GM11168 (cell line): ENCODE data around the gene SLC35C1.
"Not testable (repeated sequence)": the region's sequence is repeated elsewhere in the genome, so short reads cannot be mapped to it uniquely, and the experiment has no call there.

Experiments
- in situ Hi-C: fragments of 300-500 bp; cut with MboI; formaldehyde crosslinking; loops from one replicate; pipeline ENCODE4 v1.12.0; 2022; ENCODE audit warnings: low sequenced_read_pairs; ENCODE audit not compliant: unreplicated experiment

Gene SLC35C1

DNA sequence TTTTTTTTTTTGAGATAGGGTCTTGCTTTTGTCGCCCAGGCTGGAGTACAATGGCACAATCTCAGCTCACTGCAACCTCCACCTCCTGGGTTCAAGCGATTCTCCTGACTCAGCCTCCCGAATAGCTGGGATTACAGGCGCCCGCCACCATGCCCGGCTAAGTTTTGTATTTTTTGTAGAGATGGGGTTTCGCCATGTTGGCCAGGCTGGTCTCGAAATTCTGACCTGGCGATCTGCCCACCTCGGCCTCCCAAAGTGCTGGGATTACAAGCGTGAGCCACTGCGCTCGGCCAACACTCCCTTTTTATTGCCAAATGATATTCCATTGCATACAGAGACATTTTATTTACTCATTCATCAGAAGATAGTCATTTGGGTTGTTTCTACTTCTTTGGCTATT lies 35.3 kb downstream of the SLC35C1 start:
- in situ Hi-C loops: not testable (repeated sequence)

DNA sequence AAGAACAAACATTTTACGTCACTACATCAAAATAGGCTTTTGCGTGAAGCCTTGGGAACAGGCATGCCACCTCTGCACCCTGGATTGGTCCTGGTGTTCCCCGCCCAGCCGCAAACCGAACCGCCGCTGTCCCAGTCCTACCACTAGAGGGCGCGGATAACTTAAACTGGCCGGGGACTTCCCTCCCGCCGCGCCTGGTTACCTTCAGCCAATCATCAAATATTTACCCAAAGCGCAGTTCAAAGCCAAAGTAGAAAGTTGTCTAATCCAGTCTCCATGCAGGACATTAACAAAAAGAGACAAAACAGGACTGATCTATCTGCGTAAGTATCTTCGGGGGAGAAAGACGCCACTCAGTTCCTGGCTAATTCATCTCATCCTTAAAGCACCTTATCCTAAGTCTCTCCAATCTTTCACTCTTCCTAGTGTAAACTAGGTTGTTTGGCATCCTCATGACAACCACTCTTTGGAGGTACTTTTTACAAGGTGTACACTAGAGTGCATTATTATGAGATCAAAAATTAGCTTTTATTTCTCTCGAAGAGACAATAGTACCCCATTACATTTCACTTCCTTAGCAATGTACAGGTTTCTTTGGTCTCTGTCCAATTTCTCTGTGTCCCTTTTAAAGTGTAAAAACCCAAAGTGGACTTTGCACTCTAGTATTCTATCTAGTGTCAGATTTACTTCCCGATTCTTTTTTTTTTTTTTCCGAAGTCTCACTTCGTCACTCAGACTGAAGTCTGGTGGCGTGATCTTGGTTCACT lies 38.4 kb downstream of the SLC35C1 start:
- in situ Hi-C loops: no loop called here

- in situ Hi-C loops: no loop called here
These were observed 40.1 kb downstream of the SLC35C1 start for GRCh38 chr11:45844822-45845578.

DNA sequence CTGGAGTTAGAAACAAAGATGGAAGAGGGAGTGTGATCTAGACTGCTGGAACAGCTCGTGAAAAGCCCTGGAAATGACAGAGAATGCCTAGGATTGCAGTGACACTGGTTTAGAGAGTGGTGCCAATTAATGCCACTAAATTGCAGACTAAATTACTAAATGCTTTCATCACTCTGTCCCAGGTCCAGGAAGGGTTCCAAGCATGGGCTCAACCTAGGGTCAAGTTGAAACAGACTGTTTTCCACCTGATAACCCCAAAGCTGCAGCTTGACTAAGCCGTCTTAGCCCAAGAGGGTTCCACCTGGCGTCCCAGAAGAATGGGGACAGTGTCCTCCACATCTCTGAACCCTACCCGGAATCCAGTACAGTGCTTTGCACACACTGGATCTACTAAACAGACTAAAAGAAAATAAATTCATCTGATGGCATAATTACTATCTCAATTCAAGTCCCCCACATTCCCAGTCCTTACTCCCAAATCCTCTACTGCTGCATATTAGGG lies 41.3 kb downstream of the SLC35C1 start:
- in situ Hi-C loops: no loop called here

DNA sequence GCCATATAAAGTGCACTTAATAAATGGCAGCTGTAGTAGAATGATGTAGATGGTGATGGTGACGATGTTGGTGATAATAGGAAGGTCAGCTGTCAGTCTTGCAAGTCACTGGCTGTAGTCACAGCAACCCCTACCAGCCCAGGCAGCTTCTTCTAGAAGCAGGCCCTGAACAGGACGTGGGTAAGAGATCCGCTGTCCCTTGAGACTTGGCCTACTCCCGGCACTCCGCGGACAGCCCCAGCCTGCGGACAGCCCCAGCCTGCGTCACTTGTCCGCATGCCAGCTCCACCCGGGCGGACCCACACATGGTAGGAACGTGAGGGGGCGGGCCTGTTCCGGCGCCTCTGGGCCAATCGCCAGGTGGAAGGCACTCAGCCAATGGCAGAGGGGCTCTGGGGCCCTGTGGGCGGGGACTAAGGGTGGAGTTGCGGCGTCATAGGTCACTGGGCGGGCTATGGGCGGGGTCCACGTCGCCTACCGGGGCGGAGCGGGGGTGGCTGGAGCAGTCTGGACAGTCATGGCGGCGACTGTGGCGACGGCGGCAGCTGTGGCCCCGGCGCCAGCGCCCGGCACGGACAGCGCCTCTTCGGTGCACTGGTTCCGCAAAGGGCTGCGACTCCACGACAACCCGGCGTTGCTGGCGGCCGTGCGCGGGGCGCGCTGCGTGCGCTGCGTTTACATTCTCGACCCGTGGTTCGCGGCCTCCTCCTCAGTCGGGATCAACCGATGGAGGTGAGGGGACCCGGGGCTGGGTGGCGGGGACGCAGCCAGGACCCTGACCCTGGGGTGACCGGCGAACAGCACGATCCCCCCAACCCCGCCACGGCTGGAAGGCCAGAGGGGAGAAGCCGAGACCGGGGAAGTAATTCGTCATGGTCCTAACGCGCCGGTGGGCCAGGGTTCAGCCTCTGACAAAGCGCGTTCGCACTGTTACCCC lies 42.3 kb downstream of the SLC35C1 start, which contains the start of gene CRY2:
TSS of gene CRY2 (plus strand) at position 502 of the 937 bp plus-strand sequence. CDS start at position 518, 16 bp downstream.
- in situ Hi-C loops: no loop called here

DNA sequence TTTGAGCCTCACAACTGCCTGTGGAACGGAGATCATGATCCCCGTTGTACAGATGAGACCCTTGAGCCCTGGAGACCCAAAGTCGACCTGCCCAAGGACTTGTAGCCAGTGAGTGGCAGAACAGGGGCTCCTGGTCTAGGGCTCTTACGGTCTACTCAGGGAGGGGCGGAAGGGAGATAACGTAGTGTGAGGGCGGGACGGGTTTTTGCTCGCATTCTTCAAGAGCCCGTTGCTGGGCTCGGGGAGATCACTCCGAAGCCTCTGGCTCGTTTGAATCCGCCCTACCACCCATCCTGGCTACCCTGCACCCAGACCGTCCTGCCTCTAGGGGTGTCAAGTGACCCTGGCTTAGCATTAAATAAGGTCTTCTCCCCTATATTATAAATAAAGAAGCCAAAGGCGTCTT lies 43.0 kb downstream of the SLC35C1 start:
- in situ Hi-C loops: no loop called here

GRCh38 chr11:45848654-45849081 lies 43.7 kb downstream of the SLC35C1 start:
- in situ Hi-C loops: no loop called here

DNA sequence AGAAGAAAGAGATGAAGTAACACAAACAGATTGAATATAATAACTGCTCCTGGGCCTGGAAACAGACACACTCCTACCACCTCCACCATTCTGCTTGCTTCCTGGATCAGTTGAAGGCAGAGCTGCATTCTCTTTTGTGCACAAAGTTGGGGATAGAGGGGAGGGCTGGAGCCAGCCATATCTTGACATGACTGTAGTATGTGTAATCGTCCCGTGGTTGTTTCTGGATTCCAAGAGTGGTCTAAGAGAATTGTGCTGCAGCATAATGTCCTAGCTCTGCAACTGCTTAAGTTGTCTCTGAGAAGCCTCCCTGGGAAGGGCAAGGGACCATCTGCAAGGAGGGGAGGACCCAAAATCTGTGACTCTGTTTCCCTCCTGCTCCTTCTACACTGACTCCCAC lies 45.5 kb downstream of the SLC35C1 start:
- in situ Hi-C loops: no loop called here

- in situ Hi-C loops: no loop called here
These were observed 46.3 kb downstream of the SLC35C1 start for GRCh38 chr11:45851228-45851627.

- in situ Hi-C loops: no loop called here
These were observed 47.2 kb downstream of the SLC35C1 start for GRCh38 chr11:45852018-45852711.

DNA sequence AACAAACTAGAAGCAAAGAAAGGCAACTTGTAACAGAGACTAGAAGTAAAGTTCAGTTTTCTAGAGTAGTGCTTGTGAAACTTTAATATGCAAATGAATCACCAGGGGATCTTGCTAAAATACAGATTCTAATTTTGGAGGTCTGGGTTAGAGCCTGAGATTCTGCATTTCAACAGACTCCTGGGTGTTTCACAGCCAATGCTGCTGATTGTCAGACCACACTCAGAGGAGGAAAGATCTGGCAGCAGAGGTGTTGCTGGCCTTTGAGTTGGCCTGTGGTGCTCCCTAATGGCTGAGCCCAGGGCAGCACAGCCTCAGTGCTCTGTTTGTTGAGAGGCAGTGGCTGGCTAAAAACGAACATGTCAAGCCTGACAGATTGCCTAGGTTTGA lies 47.8 kb downstream of the SLC35C1 start:
- in situ Hi-C loops: no loop called here

GRCh38 chr11:45853332-45854219 lies 48.6 kb downstream of the SLC35C1 start:
- in situ Hi-C loops: no loop called here

DNA sequence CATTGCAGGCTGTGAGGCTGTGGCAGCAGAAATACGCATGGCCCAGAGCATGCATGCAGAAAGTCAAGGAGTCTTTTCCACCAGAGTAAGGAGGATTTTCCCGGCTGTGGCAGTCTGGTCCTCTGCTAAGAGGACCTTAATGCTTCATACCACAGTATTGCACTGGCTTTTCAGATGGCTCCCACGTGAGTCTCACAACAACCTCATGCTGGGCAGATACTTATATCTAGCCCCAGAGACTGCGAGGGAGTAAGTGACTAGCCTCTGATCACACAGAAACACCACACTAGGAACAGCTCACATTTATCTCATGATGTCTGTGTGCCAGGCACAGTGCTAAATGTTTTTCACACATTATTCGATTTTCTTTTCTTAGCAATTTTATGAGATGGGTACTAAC lies 50.4 kb downstream of the SLC35C1 start:
- in situ Hi-C loops: no loop called here

DNA sequence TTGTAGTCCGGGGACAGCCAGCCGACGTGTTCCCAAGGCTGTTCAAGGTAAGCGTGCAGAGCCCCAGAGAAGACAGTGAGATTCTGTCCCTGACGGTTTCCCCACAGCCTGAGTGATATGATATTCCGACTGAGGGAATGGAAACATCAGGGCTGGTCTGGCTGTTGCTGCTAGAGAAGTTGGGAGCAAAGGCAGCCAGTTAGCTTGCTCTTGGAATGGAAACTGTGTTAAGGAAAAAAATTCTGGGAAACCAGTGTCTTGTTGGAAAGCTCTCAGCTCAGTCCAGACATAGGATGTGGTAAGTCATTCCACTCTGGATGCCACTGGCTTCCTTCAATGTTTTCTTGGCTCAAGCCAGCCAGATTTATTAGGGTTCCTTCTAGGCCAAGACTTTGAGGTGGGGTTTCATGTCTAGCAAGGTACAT lies 51.1 kb downstream of the SLC35C1 start:
- in situ Hi-C loops: no loop called here

- in situ Hi-C loops: no loop called here
These were observed 53.1 kb downstream of the SLC35C1 start for GRCh38 chr11:45857961-45858474.

DNA sequence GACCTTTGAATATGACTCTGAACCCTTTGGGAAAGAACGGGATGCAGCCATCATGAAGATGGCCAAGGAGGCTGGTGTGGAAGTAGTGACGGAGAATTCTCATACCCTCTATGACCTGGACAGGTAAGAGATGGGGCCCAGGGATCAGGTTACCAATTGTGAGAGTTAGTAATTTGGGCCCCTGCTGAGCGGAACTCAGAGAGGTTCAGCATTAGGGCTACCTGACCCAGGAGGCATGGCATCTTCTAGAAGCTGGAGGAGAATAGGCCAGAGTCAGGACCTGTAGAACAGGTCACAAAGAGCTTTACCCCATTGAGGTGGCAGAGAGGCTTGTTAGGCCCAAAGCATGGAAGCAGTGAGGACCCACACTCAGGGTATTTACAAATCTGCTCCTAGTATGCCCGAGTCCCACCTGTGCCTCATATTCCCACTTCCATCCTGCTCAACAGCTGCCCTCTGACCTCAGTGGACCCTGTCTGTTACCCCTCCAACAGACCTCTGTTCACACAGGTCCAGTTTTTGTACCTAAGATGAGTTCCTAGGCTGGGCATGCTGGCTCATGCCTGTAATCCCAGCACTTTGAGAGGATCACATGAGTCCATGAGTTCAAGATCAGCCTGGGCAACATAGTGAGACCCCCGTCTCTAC lies 53.9 kb downstream of the SLC35C1 start:
- in situ Hi-C loops: no loop called here

- in situ Hi-C loops: no loop called here
These were observed 54.8 kb downstream of the SLC35C1 start for GRCh38 chr11:45859661-45860140.

GRCh38 chr11:45860348-45860747 lies 55.4 kb downstream of the SLC35C1 start:
- in situ Hi-C loops: no loop called here
